PC-3 (cell line): ENCODE data around the gene MRPL40. TPM values are rescaled to one million over a fixed set of nuclear protein-coding genes. Genes with fewer than 3 reads are reported as not detected.

Source experiments
- ATAC-seq: fragments of 200-7000 bp; cut with Tn5 transposase; 2 replicates; pipeline ENCODE4 v1.9.1; 2020; ENCODE audit warnings: mild to moderate bottlenecking, moderate library complexity
- BruUV-seq: library from RNA; stranded (reverse); fragments of 400-500 nt; replicated peaks from 2 replicates; lab custom pipeline; 2021; lab: Mats Ljungman, UMichigan
- CTCF ChIA-PET: fragments of 300-600 bp; sonication (Branson Sonifier 250); formaldehyde crosslinking; loops from one replicate; lab custom pipeline; 2022; ENCODE audit warnings: antibody characterized with exemption; lab: Charles Lee
- POLR2A ChIA-PET: fragments of 300-600 bp; sonication (Branson Sonifier 250); formaldehyde crosslinking; loops from one replicate; lab custom pipeline; 2022; ENCODE audit warnings: antibody characterized with exemption; ENCODE audit not compliant: unreplicated experiment; lab: Charles Lee
- DNase-seq: peaks from one replicate; pipeline ENCODE4 v3.0.0-alpha.2; 2015
- H2AFZ ChIP-seq: fragments of 300-600 bp; sonication (generic); 2 replicates; pipeline ENCODE4 v1.6.0; 2016; ENCODE audit warnings: antibody characterized with exemption, low read length
- H3F3A ChIP-seq: fragments of 300-600 bp; sonication (generic); one replicate; pipeline ENCODE4 v1.6.0; 2017; ENCODE audit warnings: antibody characterized with exemption, low read length, control low read depth, mild to moderate bottlenecking; ENCODE audit not compliant: unreplicated experiment
- H3K27ac ChIP-seq: fragments of 300-600 bp; sonication (generic); 2 replicates; pipeline ENCODE4 v1.5.1; 2016; ENCODE audit warnings: mild to moderate bottlenecking, low read length
- H3K27me3 ChIP-seq: fragments of 300-600 bp; sonication (generic); 2 replicates; pipeline ENCODE4 v1.6.1; 2016; ENCODE audit warnings: low read length, mixed read lengths
- H3K36me3 ChIP-seq: fragments of 300-600 bp; sonication (generic); 2 replicates; pipeline ENCODE4 v1.6.1; 2016; ENCODE audit warnings: low read depth, mixed run types, low read length, mixed read lengths
- H3K4me1 ChIP-seq: fragments of 300-600 bp; sonication (generic); 2 replicates; pipeline ENCODE4 v1.5.1; 2016; ENCODE audit warnings: low read length; ENCODE audit not compliant: insufficient read depth
- H3K4me2 ChIP-seq: fragments of 300-600 bp; sonication (generic); 2 replicates; pipeline ENCODE4 v1.6.0; 2016; ENCODE audit warnings: low read length
- H3K4me3 ChIP-seq: fragments of 300-600 bp; sonication (generic); 2 replicates; pipeline ENCODE4 v1.5.1; 2016; ENCODE audit warnings: mild to moderate bottlenecking, low read length, mixed read lengths
- H3K79me2 ChIP-seq: fragments of 300-600 bp; sonication (generic); 2 replicates; pipeline ENCODE4 v1.6.1; 2017; ENCODE audit warnings: low read length, mixed read lengths
- H3K9ac ChIP-seq: fragments of 300-600 bp; sonication (generic); 2 replicates; pipeline ENCODE4 v1.6.0; 2016; ENCODE audit warnings: mild to moderate bottlenecking, low read length
- H3K9me2 ChIP-seq: fragments of 300-600 bp; sonication (generic); replicated peaks from 2 replicates; pipeline ENCODE4 v1.6.1; 2016; ENCODE audit warnings: mixed run types, low read length, mixed read lengths
- H3K9me3 ChIP-seq: fragments of 300-600 bp; sonication (generic); 2 replicates; pipeline ENCODE4 v1.6.1; 2016; ENCODE audit warnings: low read length, mixed read lengths
- H4K20me1 ChIP-seq: fragments of 300-600 bp; sonication (generic); 2 replicates; pipeline ENCODE4 v1.6.1; 2016; ENCODE audit warnings: low read length, mixed read lengths
- EZH2 ChIP-seq: fragments of 300-600 bp; sonication (generic); IDR thresholded peaks from one replicate; pipeline ENCODE4 v1.6.1; 2017; ENCODE audit warnings: antibody characterized with exemption, mild to moderate bottlenecking, low read length; ENCODE audit not compliant: unreplicated experiment
- EZH2phosphoT487 ChIP-seq: fragments of 300-600 bp; sonication (generic); IDR thresholded peaks from 2 replicates; pipeline ENCODE4 v1.6.1; 2018; ENCODE audit warnings: mild to moderate bottlenecking, antibody characterized with exemption, low read length, borderline replicate concordance
- intact Hi-C: fragments of 100-400 bp; cut with micrococcal nuclease; formaldehyde crosslinking; loops from 2 replicates; pipeline ENCODE4 v1.9.0; 2023
- total RNA-seq: library from RNA; depleted of rRNA; stranded (reverse); fragments of >200 nt; gene quantifications from 2 replicates; pipeline ENCODE4 v1.2.3, GENCODE V29; 2014
- TF ChIP-seq, protein P1 (sequence below): fragments of 300-600 bp; sonication (generic); conservative IDR thresholded peaks from 2 replicates; pipeline ENCODE4 v1.5.1; 2017; ENCODE audit warnings: antibody characterized with exemption, low read depth, mild to moderate bottlenecking, low read length

The MRPL40 gene
- total RNA-seq, 1 experiment from 2014 or later: 55.1 TPM

DNA sequence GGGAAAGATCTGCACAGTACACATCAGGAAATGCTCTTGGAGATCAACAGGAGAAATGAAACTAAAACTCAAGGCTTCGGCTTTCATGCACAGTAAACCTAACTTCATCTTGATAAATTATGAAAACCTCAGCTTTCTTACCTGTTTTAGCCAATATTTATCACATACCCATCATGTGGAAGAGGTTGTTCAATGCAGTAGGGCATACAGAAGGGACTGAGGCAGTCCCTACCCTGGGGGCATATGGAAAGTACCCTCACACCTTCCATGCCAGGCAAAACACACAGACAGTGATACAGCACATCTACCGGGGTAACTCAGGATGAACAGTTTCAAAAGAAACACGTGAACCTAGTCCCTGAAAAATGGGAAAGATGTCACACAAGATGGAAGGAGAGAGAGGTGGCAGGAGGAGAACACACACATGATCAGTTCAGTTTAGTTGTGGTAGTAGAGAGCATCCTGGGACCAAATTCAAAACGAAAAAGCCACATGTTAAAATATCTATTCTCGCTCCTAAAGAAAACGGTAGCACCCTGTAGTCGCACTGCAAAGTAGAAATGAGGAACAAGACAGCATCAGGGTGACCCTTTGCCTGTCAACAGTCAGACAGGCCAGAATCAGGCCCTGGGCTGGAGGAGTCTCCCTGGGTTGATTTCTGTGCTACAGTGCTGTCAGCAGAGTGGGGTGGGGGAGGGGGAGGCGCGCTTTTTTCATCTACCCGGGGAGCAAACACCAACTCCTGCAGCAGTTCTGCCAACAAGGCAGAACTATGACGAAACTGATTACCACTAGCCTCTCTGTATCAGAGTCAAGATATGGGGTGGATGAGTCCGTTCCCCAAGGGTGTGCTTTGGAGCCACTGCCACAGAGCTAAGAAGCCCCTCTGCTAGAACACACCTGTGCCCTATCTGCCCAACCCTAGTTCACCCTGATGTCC, 2.1 kb upstream of the MRPL40 start:
- Histone ChIP-seq H3K4me1 (peaks cover 24% of the 10 kb centered on the region), H3K27me3 (no peaks in the 10 kb centered on the region), H3K4me3 (peak overlapping the region; percentile 98), H3K9me2 (no peaks in the 10 kb centered on the region), H3K36me3 (peaks cover 7% of the 10 kb centered on the region; the same call in 1 of the 2 replicates), H3K4me2 (peak overlapping the region; percentile 91), H3K27ac (peak overlapping the region; percentile 52), H3F3A (no peaks in the 10 kb centered on the region), H4K20me1 (peaks cover 15% of the 10 kb centered on the region), H3K9me3 (no peaks in the 10 kb centered on the region), H3K79me2 (peaks cover 75% of the 10 kb centered on the region), H3K9ac (peak overlapping the region; percentile 90), H2AFZ (no peak overlapping the region)
- TF ChIP-seq, protein P1, sequence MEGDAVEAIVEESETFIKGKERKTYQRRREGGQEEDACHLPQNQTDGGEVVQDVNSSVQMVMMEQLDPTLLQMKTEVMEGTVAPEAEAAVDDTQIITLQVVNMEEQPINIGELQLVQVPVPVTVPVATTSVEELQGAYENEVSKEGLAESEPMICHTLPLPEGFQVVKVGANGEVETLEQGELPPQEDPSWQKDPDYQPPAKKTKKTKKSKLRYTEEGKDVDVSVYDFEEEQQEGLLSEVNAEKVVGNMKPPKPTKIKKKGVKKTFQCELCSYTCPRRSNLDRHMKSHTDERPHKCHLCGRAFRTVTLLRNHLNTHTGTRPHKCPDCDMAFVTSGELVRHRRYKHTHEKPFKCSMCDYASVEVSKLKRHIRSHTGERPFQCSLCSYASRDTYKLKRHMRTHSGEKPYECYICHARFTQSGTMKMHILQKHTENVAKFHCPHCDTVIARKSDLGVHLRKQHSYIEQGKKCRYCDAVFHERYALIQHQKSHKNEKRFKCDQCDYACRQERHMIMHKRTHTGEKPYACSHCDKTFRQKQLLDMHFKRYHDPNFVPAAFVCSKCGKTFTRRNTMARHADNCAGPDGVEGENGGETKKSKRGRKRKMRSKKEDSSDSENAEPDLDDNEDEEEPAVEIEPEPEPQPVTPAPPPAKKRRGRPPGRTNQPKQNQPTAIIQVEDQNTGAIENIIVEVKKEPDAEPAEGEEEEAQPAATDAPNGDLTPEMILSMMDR: no peak
- TF ChIP-seq EZH2phosphoT487 (no peak), EZH2 (no peak)
- intact Hi-C loops: no loop called here
- POLR2A ChIA-PET: interaction anchor here (0.6 kb wide), 1 partner anchor 114 kb away, joined by 10 read pairs; no protein-coding TSS in a partner anchor
- CTCF ChIA-PET: no interaction called here
- ATAC-seq (no peak), DNase-seq (peak; percentile 7)
- TSS peak; percentile 23 for BruUV-seq

DNA sequence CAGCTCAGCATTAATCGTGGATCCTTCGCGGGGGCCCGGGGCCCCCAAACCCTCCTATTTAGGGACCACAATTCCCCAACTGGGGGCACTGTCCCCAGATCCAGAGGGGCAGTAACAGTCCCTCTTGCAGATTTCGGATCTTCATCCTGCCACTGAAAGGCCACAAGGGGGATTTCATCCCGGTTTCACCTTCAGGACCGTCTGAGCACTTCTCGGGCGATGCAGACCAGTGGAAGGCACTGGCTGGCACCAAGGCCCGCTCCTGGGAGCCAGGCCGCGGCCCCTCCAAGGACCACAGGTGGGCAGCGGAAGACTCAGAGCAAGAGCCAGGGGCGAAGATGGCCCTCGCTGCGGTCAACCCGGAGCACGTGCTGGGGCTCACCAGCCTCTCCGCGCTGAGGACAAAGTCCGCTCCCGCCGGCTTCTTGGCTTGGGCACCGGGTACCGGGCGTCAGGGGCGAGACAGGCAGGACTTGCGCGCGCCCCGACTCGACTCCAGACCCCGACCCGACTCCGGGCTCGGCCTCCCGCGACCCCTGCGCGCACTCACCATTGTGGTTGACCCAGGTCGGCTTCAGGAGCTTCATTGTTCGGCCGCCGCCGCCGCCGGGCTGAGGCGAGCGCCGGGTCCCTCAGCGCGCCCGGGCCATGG, 1.3 kb upstream of the MRPL40 start:
- POLR2A ChIA-PET: no interaction called here
- BruUV-seq: no TSS peak
- H3K27ac ChIP-seq: peak overlapping the region; percentile 52
- peaks cover 15% of the 10 kb centered on the region for H4K20me1 ChIP-seq
- no peaks in the 10 kb centered on the region for H3F3A ChIP-seq
- H3K4me1 ChIP-seq: peaks cover 24% of the 10 kb centered on the region
- ATAC-seq: no peak
- CTCF ChIA-PET: no interaction called here
- H3K4me3 ChIP-seq: peak overlapping the region; percentile 98
- peaks cover 67% of the 10 kb centered on the region for H3K79me2 ChIP-seq
- no peaks in the 10 kb centered on the region for H3K27me3 ChIP-seq
- H2AFZ ChIP-seq: peak overlapping the region; percentile 30; the same call in 1 of the 2 replicates
- no peaks in the 10 kb centered on the region for H3K9me2 ChIP-seq
- H3K9me3 ChIP-seq: no peaks in the 10 kb centered on the region
- DNase-seq: peak; percentile 7
- intact Hi-C loops: no loop called here
- peak overlapping the region; percentile 90 for H3K9ac ChIP-seq
- H3K36me3 ChIP-seq: peaks cover 5% of the 10 kb centered on the region; the same call in 1 of the 2 replicates
- peak overlapping the region; percentile 91 for H3K4me2 ChIP-seq
- TF ChIP-seq EZH2 (no peak), EZH2phosphoT487 (no peak)
- TF ChIP-seq, protein P1: peak; percentile 14; the same call in 1 of the 2 replicates
